HepG2 (cell line): ENCODE data around the gene ZBTB4.

ENCODE experiments used
- KDM3A ChIP-seq: IDR thresholded peaks from 2 replicates; pipeline ENCODE4 v1.6.1; 2018; ENCODE audit warnings: low read depth, missing compliant biosample characterization
- NFRKB ChIP-seq: fragments of 450-650 bp; IDR thresholded peaks from 2 replicates; pipeline ENCODE4 v1.6.1; 2017

GRCh38 chr17:7465597-7466275 lies 13.7 kb downstream of the ZBTB4 start:
- TF ChIP-seq KDM3A (CRISPR knock-in tag) (no peak), NFRKB (no peak)
